Spleen (tissue), 11 donors: ENCODE data around the gene ZNF397. TPM values are rescaled to one million over a fixed set of nuclear protein-coding genes. Genes with fewer than 3 reads are reported as not detected.

Experiments
- DNase-seq: peaks from one replicate; pipeline ENCODE4 v3.0.0-alpha.2; 2020
- H3K27ac ChIP-seq, 8 donors: fragments of 200-600 bp; sonication (generic) in 7 of 8; 1 replicate in 4 of 8; 2 replicates in 4 of 8; pipeline versions ENCODE4 v1.5.0 to v1.8.0; 2016 to 2021; ENCODE audit warnings: inconsistent platforms in 4 of 8, mild to moderate bottlenecking in 4 of 8, moderate library complexity in 1 of 8
- H3K27me3 ChIP-seq, 7 donors: fragments of 200-600 bp; sonication (generic) in 6 of 7; replicated peaks in 1 of 7; 1 replicate in 4 of 7; 2 replicates in 3 of 7; pipeline versions ENCODE4 v1.5.0 to v1.8.0; 2016 to 2021; ENCODE audit warnings: inconsistent platforms in 3 of 7, mild to moderate bottlenecking in 1 of 7
- H3K36me3 ChIP-seq, 6 donors: fragments of 200-600 bp; sonication (generic) in 5 of 6; 1 replicate in 4 of 6; 2 replicates in 2 of 6; pipeline versions ENCODE4 v1.5.0 to v1.8.0; 2016 to 2021; ENCODE audit warnings: inconsistent platforms in 2 of 6
- H3K4me1 ChIP-seq, 6 donors: fragments of 200-600 bp; sonication (generic) in 5 of 6; 1 replicate in 3 of 6; 2 replicates in 3 of 6; pipeline versions ENCODE4 v1.5.0 to v1.8.0; 2016 to 2021; ENCODE audit warnings: inconsistent platforms in 3 of 6
- H3K4me3 ChIP-seq, 8 donors: fragments of 200-600 bp; sonication (generic) in 7 of 8; 1 replicate in 4 of 8; 2 replicates in 4 of 8; pipeline versions ENCODE4 v1.5.0 to v1.8.0; 2016 to 2021; ENCODE audit warnings: inconsistent platforms in 4 of 8, mild to moderate bottlenecking in 4 of 8, moderate library complexity in 2 of 8
- H3K9me3 ChIP-seq, 8 donors: fragments of 200-600 bp; sonication (generic) in 7 of 8; 1 replicate in 4 of 8; 2 replicates in 4 of 8; pipeline versions ENCODE4 v1.5.0 to v1.8.0; 2016 to 2021; ENCODE audit warnings: inconsistent platforms in 4 of 8
- CTCF ChIP-seq, 11 experiments: fragments of 200-600 bp in 7 of 11; fragments of 450-650 bp in 4 of 11; sonication (generic) in 4 of 11; IDR thresholded peaks in 8 of 11; conservative IDR thresholded peaks in 3 of 11; 1 replicate in 7 of 11; 2 replicates in 4 of 11; pipeline versions ENCODE4 v1.4.0 to v1.8.0; 2016 to 2021; ENCODE audit warnings: antibody characterized with exemption in 11 of 11, inconsistent platforms in 4 of 11, mild to moderate bottlenecking in 1 of 11
- POLR2A ChIP-seq, 3 donors: fragments of 450-650 bp; IDR thresholded peaks; one replicate each; pipeline ENCODE4 v1.5.1; 2017; ENCODE audit warnings: antibody characterized with exemption in 3 of 3, mild to moderate bottlenecking in 1 of 3
- POLR2AphosphoS5 ChIP-seq, 3 donors: sonication (generic); formaldehyde crosslinking; IDR thresholded peaks; one replicate each; pipeline ENCODE4 v1.5.1; 2017; ENCODE audit warnings: antibody characterized with exemption in 3 of 3
- WGBS, 5 donors: extraction: QIAGEN DNeasy Blood & Tissue Kit in 3 of 5; methylation state at CpG; one replicate each; pipeline versions ENCODE4 v1.1.5 to v1.1.7; 2013 to 2018; 5-methylcytosine and 5-hydroxymethylcytosine counted together
- intact Hi-C: fragments of 100-400 bp; cut with DNase I; formaldehyde crosslinking; loops from one replicate; pipeline ENCODE4 v1.15.0; 2023; ENCODE audit warnings: low total_unique reads
- polyA plus RNA-seq, 3 donors: library from polyadenylated mRNA; stranded (reverse); fragments of 200-250 nt; gene quantifications; one replicate each; pipeline ENCODE4 v1.2.1, GENCODE V29; 2013
- total RNA-seq, 7 donors: library from RNA; depleted of rRNA in 3 of 7; stranded (reverse); fragments of >200 nt in 3 of 7; fragmentation: NEBNext Ultra II Directional in 4 of 7; extraction: Animal tissue kit (Norgen Biotek cat#: 25700) in 4 of 7; gene quantifications; one replicate each; pipeline versions ENCODE4 v1.1.0 to v1.2.1, GENCODE V29; 2016 to 2021
- donor health status: healthy with polysubstance abuse.
- donor health status: DM: no; HTN: no; CAD: no; lungs with moderate emphysema.
- donor health status: DM: no; HTN: no; CAD: no.
- donor health status: Bipolar disorder and iron deficiency.
- donor health status: healthy.
- donor health status: DM: no; HTN: no; CAD: no.
- donor health status: DM: yes; HTN: yes; CAD: no.

Gene ZNF397
- total and polyA plus RNA-seq, 10 donors: 10.3 to 50.7 (median 32.2) TPM

GRCh38 chr18:35246831-35247230 lies 6.0 kb downstream of the ZNF397 start:
- H3K27ac ChIP-seq: peak overlapping the region in 6 of 8 donors; percentile 51 to 84 (median 72)
- no peaks in the 10 kb centered on the region for H3K27me3 ChIP-seq
- DNase-seq: no peak
- no peak for TF ChIP-seq POLR2AphosphoS5 (IDR thresholded peaks at IDR 0.05)
- TF ChIP-seq POLR2A (IDR thresholded peaks at IDR 0.05): no peak
- no peak for TF ChIP-seq CTCF (IDR thresholded peaks at IDR 0.05 in 8 of 11, conservative IDR thresholded peaks at IDR 0.05 in 3 of 11)
- peaks cover 12 to 93% (median 64%) of the 10 kb centered on the region in 6 donors for H3K36me3 ChIP-seq
- peak overlapping the region in 1 of 8 donors; percentile 1 for H3K4me3 ChIP-seq
- intact Hi-C loops: no loop called here
- H3K9me3 ChIP-seq: peaks cover 0 to 71% (median 31%) of the 10 kb centered on the region in 8 donors
- peaks cover 5 to 35% (median 23%) of the 10 kb centered on the region in 6 donors for H3K4me1 ChIP-seq

- intact Hi-C loops: no loop called here
- Histone ChIP-seq H3K9me3 (peaks cover 0 to 79% (median 36%) of the 10 kb centered on the region in 8 donors), H3K27me3 (no peaks in the 10 kb centered on the region), H3K36me3 (peaks cover 12 to 97% (median 63%) of the 10 kb centered on the region in 6 donors), H3K4me3 (peak overlapping the region in 1 of 8 donors; percentile 27), H3K4me1 (peaks cover 4 to 27% (median 15%) of the 10 kb centered on the region in 6 donors), H3K27ac (peak overlapping the region in 6 of 8 donors; percentile 52 to 84 (median 72))
- no peak for DNase-seq
- TF ChIP-seq POLR2A (IDR thresholded peaks at IDR 0.05) (no peak), POLR2AphosphoS5 (IDR thresholded peaks at IDR 0.05) (peak in 1 of 3 donors; percentile 38)
- WGBS, 5 donors: 79 to 89% (median 83%) methylated on average over 14 of the region's 14 CpGs
Observed at GRCh38 chr18:35247412-35248249, 6.8 kb downstream of the ZNF397 start.

GRCh38 chr18:35248429-35248828 lies 7.6 kb downstream of the ZNF397 start:
- no peak for DNase-seq
- H3K27ac ChIP-seq: peak overlapping the region in 5 of 8 donors; percentile 52 to 84 (median 74)
- 96 to 99% (median 96%) methylated on average over 6 of the region's 6 CpGs for WGBS, 5 donors
- no peak for TF ChIP-seq CTCF (IDR thresholded peaks at IDR 0.05 in 8 of 11, conservative IDR thresholded peaks at IDR 0.05 in 3 of 11)
- no peak for TF ChIP-seq POLR2A (IDR thresholded peaks at IDR 0.05)
- TF ChIP-seq POLR2AphosphoS5 (IDR thresholded peaks at IDR 0.05): no peak
- peak overlapping the region in 1 of 8 donors; percentile 27 for H3K4me3 ChIP-seq
- H3K9me3 ChIP-seq: peaks cover 2 to 87% (median 44%) of the 10 kb centered on the region in 8 donors
- H3K36me3 ChIP-seq: peaks cover 12 to 97% (median 61%) of the 10 kb centered on the region in 6 donors
- intact Hi-C loops: no loop called here
- no peaks in the 10 kb centered on the region for H3K27me3 ChIP-seq
- H3K4me1 ChIP-seq: peaks cover 0 to 21% (median 12%) of the 10 kb centered on the region in 6 donors

DNA sequence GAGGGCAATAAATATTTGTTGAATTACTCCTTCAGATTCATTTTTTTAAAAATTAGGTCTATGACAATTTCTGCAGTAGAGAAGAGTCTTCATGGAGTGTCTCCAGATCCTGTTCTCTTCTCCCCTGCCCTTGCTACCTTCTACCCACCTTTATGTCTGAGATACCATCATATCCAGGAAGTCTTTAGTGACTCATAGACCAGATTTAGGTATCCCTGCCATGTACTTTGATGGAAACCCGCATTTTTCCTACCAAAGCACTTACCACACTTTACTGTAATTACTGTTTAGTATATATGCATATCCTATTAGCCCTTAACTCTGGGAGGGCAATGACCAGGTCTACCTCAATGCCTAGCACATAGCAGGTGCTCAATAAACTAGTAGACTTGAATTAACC lies 11.6 kb downstream of the ZNF397 start:
- Histone ChIP-seq H3K4me1 (peaks cover 0 to 13% (median 8%) of the 10 kb centered on the region in 6 donors), H3K36me3 (peaks cover 0 to 93% (median 29%) of the 10 kb centered on the region in 6 donors), H3K9me3 (peaks cover 7 to 73% (median 36%) of the 10 kb centered on the region in 8 donors), H3K27ac (no peak overlapping the region), H3K4me3 (no peak overlapping the region), H3K27me3 (no peaks in the 10 kb centered on the region)
- 87 to 100% (median 88%) methylated on average over 1 of the region's 1 CpG for WGBS, 5 donors
- no peak for DNase-seq
- TF ChIP-seq POLR2A (IDR thresholded peaks at IDR 0.05) (no peak), POLR2AphosphoS5 (IDR thresholded peaks at IDR 0.05) (no peak), CTCF (IDR thresholded peaks at IDR 0.05 in 8 of 11, conservative IDR thresholded peaks at IDR 0.05 in 3 of 11) (no peak)
- intact Hi-C loops: no loop called here
